Gastrocnemius medialis (tissue), 4 donors: ENCODE results near the gene HOXC11. TPM values are rescaled to one million over a fixed set of nuclear protein-coding genes. Genes with fewer than 3 reads are reported as not detected.

Source experiments
- ATAC-seq, 2 donors: fragments of 150-250 bp; one replicate each; pipeline ENCODE4 v1.9.1; 2016
- DNase-seq, 2 donors: peaks; one replicate each; pipeline ENCODE4 v3.0.0-alpha.2; 2019
- H3K27ac ChIP-seq, 4 donors: fragments of 200-600 bp; sonication (generic); 1 replicate in 1 of 4; 2 replicates in 3 of 4; pipeline ENCODE4 v1.5.1; 2016 to 2018; ENCODE audit warnings: mild to moderate bottlenecking in 2 of 4, moderate library complexity in 1 of 4
- H3K27me3 ChIP-seq, 3 donors: fragments of 200-600 bp; sonication (generic) in 2 of 3; 1 replicate in 1 of 3; 2 replicates in 2 of 3; pipeline versions ENCODE4 v1.5.1 to v1.6.0; 2016 to 2019; ENCODE audit warnings: mild to moderate bottlenecking in 1 of 3, moderate library complexity in 1 of 3
- H3K36me3 ChIP-seq, 2 donors: fragments of 200-600 bp; sonication (generic) in 1 of 2; one replicate each; pipeline ENCODE4 v1.5.1; 2017 to 2018
- H3K4me1 ChIP-seq, 2 donors: fragments of 200-600 bp; sonication (generic) in 1 of 2; one replicate each; pipeline ENCODE4 v1.5.1; 2016 to 2017; ENCODE audit warnings: mild to moderate bottlenecking in 2 of 2
- H3K4me3 ChIP-seq, 4 donors: fragments of 200-600 bp; sonication (generic) in 3 of 4; 1 replicate in 1 of 4; 2 replicates in 3 of 4; pipeline ENCODE4 v1.5.1; 2016 to 2019; ENCODE audit warnings: mild to moderate bottlenecking in 2 of 4
- H3K9me3 ChIP-seq, 3 donors: fragments of 200-600 bp; sonication (generic) in 2 of 3; 1 replicate in 1 of 3; 2 replicates in 2 of 3; pipeline ENCODE4 v1.5.1; 2016 to 2019
- POLR2A ChIP-seq, 2 donors: fragments of 450-650 bp; IDR thresholded peaks; one replicate each; pipeline ENCODE4 v1.6.1; 2017; ENCODE audit warnings: antibody characterized with exemption in 2 of 2, mild to moderate bottlenecking in 2 of 2, moderate library complexity in 2 of 2
- in situ Hi-C, 4 donors: fragments of 200-750 bp; cut with MboI; loops; one replicate each; pipeline versions ENCODE4 v1.15.0 to v1.8.0; 2017; ENCODE audit warnings: low sequenced_read_pairs in 4 of 4
- intact Hi-C: fragments of 100-400 bp; cut with DNase I; formaldehyde crosslinking; loops from one replicate; pipeline ENCODE4 v1.15.1; 2023; ENCODE audit warnings: low total_unique reads
- total RNA-seq, 4 donors: library from RNA; depleted of rRNA; stranded (reverse); fragments of >200 nt; gene quantifications; one replicate each; pipeline versions ENCODE4 v1.1.0 to v1.2.3, GENCODE V29; 2016
- TF ChIP-seq, protein P1 (sequence below), 5 experiments: fragments of 450-650 bp in 3 of 5; fragments of 200-600 bp in 2 of 5; sonication (generic) in 2 of 5; IDR thresholded peaks in 4 of 5; conservative IDR thresholded peaks in 1 of 5; 1 replicate in 4 of 5; 2 replicates in 1 of 5; pipeline ENCODE4 v1.5.1; 2016 to 2019; ENCODE audit warnings: antibody characterized with exemption in 5 of 5, mild to moderate bottlenecking in 3 of 5, moderate library complexity in 3 of 5

The HOXC11 gene
- total RNA-seq, 4 donors from 2014 or later, result 0.24 to 1.1 (median 0.44) TPM

DNA sequence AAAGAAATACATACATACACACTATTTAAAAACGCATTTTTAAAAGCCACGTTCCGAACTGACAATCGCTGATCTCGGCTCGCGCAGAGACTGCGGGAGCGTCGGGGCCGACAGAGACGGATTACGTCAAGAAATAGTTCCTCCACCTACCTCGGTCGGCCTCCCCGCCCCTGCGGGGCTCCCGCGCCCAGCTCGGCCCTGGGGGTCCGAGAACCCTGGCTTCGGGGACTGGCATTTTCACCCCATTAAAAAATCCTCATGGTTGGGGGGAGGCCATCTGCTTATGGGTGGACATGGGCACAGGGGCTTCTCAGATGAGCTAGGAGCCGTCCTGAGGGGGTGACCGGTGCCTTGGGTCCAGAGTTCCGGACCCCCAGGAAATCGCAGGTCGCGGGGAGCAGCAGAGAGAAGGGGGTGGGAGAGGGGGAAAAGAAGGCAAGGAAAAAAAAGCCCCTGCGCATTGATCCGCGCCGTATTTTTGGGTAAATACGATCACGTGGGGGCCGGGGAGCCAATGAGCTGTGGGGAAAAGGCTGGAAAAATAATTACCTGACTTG lies 26.7 kb downstream of the HOXC11 start:
- Histone ChIP-seq H3K4me3 (peak overlapping the region; percentile 64 to 88 (median 80)), H3K36me3 (no peaks in the 10 kb centered on the region), H3K4me1 (peaks cover 27 to 32% of the 10 kb centered on the region in 2 donors), H3K9me3 (no peaks in the 10 kb centered on the region), H3K27ac (peak overlapping the region; percentile 94 to 100 (median 98)), H3K27me3 (peaks cover 0 to 4% (median 0%) of the 10 kb centered on the region in 3 donors)
- peak in 1 of 2 donors; percentile 40 for TF ChIP-seq POLR2A (IDR thresholded peaks at IDR 0.05)
- TF ChIP-seq, protein P1, sequence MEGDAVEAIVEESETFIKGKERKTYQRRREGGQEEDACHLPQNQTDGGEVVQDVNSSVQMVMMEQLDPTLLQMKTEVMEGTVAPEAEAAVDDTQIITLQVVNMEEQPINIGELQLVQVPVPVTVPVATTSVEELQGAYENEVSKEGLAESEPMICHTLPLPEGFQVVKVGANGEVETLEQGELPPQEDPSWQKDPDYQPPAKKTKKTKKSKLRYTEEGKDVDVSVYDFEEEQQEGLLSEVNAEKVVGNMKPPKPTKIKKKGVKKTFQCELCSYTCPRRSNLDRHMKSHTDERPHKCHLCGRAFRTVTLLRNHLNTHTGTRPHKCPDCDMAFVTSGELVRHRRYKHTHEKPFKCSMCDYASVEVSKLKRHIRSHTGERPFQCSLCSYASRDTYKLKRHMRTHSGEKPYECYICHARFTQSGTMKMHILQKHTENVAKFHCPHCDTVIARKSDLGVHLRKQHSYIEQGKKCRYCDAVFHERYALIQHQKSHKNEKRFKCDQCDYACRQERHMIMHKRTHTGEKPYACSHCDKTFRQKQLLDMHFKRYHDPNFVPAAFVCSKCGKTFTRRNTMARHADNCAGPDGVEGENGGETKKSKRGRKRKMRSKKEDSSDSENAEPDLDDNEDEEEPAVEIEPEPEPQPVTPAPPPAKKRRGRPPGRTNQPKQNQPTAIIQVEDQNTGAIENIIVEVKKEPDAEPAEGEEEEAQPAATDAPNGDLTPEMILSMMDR (IDR thresholded peaks at IDR 0.05 in 4 of 5, conservative IDR thresholded peaks at IDR 0.05 in 1 of 5), result peak in 1 of 5 experiments; percentile 23
- peak; percentile 74 to 84 for DNase-seq
- intact Hi-C loops, result loop anchor here (10.0 kb wide), 2 partner anchors 955 to 1725 kb away; partner anchors contain the start of genes CD63 and RDH5
- peak; percentile 25 to 26 for ATAC-seq
- in situ Hi-C loops, result loop anchor here (25.0 kb wide), 3 partner anchors 213 to 1713 kb away; partner anchors contain the start of genes GPR84 (in 4 of the 4), BLOC1S1 (in 1 of the 4), ITGA7 (in 1 of the 4) and RDH5 (in 1 of the 4)

DNA sequence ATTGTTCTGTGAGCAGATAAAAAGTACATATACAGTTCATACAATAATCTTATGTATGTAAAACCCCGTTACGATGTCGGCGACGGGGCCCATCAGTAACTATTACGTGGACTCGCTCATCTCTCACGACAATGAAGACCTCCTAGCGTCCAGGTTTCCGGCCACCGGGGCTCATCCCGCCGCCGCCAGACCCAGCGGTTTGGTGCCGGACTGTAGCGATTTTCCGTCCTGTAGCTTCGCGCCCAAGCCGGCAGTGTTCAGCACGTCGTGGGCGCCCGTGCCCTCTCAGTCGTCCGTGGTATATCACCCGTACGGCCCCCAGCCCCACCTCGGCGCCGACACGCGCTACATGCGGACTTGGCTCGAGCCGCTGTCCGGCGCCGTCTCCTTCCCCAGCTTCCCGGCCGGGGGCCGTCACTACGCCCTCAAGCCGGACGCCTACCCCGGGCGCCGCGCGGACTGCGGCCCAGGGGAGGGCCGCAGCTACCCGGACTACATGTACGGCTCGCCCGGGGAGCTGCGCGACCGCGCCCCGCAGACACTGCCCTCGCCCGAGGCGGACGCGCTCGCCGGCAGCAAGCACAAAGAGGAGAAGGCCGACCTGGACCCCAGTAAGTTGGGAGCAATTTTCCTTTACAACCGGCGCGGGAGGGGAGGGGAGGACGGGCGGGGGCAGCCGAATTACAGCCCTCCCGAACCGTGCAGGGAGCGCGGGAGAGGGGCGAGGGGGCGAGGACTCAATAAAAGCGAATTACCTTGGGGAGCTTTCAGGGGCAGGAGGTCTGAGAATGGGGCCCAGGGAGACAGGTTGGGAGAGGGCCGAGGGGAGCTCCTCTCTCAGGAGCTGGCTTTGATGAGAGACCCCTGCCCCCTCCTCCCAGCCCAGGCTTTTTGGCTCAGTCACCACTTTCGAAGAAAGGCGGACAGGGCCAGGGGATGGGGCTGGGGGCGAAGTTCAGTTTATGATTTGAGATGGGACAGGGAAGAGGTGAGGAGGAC lies 27.5 kb downstream of the HOXC11 start, which contains the start of gene HOXC9:
TSS of gene HOXC9 (plus strand) at position 46 of the 999 bp plus-strand sequence. CDS start at position 74, 28 bp downstream.
- peaks cover 0 to 4% (median 0%) of the 10 kb centered on the region in 3 donors for H3K27me3 ChIP-seq
- peak within 1 kb of the TSS; percentile 94 to 100 (median 98) for H3K27ac ChIP-seq
- DNase-seq (no peak), ATAC-seq (peak; percentile 3 to 8)
- H3K4me3 ChIP-seq, result peak within 1 kb of the TSS; percentile 64 to 88 (median 80)
- peaks cover 27 to 37% of the 10 kb centered on the region in 2 donors for H3K4me1 ChIP-seq
- in situ Hi-C loops, result loop anchor here in 2 of 4 donors (25.0 kb wide), 1 partner anchor 362 kb away; the partner anchor contains the start of gene GPR84 (in 2 of the 2)
- TF ChIP-seq, protein P1 (IDR thresholded peaks at IDR 0.05 in 4 of 5, conservative IDR thresholded peaks at IDR 0.05 in 1 of 5), result no peak
- TF ChIP-seq POLR2A (IDR thresholded peaks at IDR 0.05), result peak in 1 of 2 donors; percentile 53
- no peaks in the 10 kb centered on the region for H3K9me3 ChIP-seq
- H3K36me3 ChIP-seq, result no peaks in the 10 kb centered on the region
- intact Hi-C loops, result no loop called here

DNA sequence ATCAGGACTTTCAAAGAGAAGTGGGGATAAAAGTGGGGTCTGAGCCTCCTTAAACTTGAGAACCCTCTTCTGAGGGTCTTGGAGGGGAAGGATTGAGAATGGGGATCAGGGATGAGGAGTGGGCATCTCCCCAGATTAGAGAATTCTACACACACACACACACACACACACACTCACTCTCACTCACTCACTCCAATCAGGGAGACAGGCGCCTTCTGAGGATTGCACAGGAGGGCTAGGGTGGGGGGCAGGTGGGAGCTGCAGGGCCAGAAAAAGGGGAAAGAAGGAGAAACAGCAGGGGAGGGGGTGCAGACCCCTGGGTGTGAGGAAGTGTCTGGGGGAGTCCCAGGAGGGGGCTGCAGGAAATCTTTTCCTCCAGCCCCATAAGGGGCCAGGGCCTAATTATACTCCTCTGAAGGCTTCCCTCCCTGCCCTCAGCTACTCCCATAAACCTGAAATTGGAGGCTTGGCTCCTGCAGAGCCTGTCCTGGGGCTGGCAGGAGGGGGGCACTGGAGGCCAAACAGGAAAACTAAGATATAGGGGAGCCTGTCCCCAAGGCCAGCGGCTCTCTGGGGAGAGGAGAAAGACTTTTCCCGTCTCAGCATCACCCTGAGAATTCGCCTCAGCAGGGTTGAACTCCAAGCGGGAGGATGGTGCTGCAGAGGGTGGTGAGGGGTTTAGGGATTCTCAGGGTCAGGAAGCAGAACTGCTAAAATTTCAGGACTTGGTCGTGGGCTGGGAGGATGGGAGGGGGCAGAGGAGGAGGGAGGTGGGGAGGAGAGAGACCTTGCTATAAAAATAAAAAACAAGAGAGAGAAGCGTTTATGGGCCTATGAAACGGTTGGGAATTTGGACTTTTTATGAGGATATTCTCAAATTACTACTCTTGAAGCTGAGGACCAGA lies 28.6 kb downstream of the HOXC11 start:
- peaks cover 28 to 44% of the 10 kb centered on the region in 2 donors for H3K4me1 ChIP-seq
- H3K27ac ChIP-seq, result peak overlapping the region; percentile 94 to 100 (median 98)
- intact Hi-C loops, result no loop called here
- peak overlapping the region; percentile 64 to 88 (median 80) for H3K4me3 ChIP-seq
- peak in 1 of 2 donors; percentile 31 for DNase-seq
- in situ Hi-C loops, result loop anchor here in 2 of 4 donors (25.0 kb wide), 1 partner anchor 361 kb away; the partner anchor contains the start of gene GPR84 (in 2 of the 2)
- peaks cover 0 to 4% (median 0%) of the 10 kb centered on the region in 3 donors for H3K27me3 ChIP-seq
- H3K36me3 ChIP-seq, result no peaks in the 10 kb centered on the region
- ATAC-seq, result no peak
- TF ChIP-seq POLR2A (IDR thresholded peaks at IDR 0.05), result no peak
- TF ChIP-seq, protein P1 (IDR thresholded peaks at IDR 0.05 in 4 of 5, conservative IDR thresholded peaks at IDR 0.05 in 1 of 5), result no peak
- no peaks in the 10 kb centered on the region for H3K9me3 ChIP-seq
